WTC11 (cell line): ENCODE results near the gene SIPA1L3. TPM values are rescaled to one million over a fixed set of nuclear protein-coding genes. Genes with fewer than 3 reads are reported as not detected.

ENCODE experiments used
- ATAC-seq: fragments of 200-7000 bp; cut with Tn5 transposase; 2 replicates; pipeline ENCODE4 v1.10.0; 2021; ENCODE audit warnings: mild to moderate bottlenecking, moderate library complexity
- CTCF ChIA-PET: fragments of 300-600 bp; sonication (Branson Sonifier 250); formaldehyde crosslinking; loops from one replicate; lab custom pipeline; 2021; ENCODE audit warnings: antibody characterized with exemption; lab: Charles Lee
- POLR2A ChIA-PET: fragments of 350-600 bp; sonication (Branson Sonifier 250); formaldehyde crosslinking; loops from one replicate; lab custom pipeline; 2021; ENCODE audit warnings: antibody characterized with exemption; lab: Charles Lee
- DNase-seq: peaks from one replicate; pipeline ENCODE4 v3.0.0; 2021; ENCODE audit warnings: low spot score
- H3K27ac Mint-ChIP-seq: 2 replicates; pipeline ENCODE4 v1.8.0; 2021; ENCODE audit warnings: mixed read lengths
- H3K27me3 Mint-ChIP-seq: 2 replicates; pipeline ENCODE4 v1.8.0; 2021; ENCODE audit warnings: low read depth, mild to moderate bottlenecking, moderate library complexity, mixed read lengths
- H3K36me3 Mint-ChIP-seq: 2 replicates; pipeline ENCODE4 v1.8.0; 2021; ENCODE audit warnings: mixed read lengths
- H3K4me1 Mint-ChIP-seq: 2 replicates; pipeline ENCODE4 v1.8.0; 2022; ENCODE audit warnings: mixed read lengths
- H3K4me3 Mint-ChIP-seq: 2 replicates; pipeline ENCODE4 v1.8.0; 2021; ENCODE audit warnings: mild to moderate bottlenecking, moderate library complexity, mixed read lengths
- H3K9me3 Mint-ChIP-seq: 2 replicates; pipeline ENCODE4 v1.8.0; 2021; ENCODE audit warnings: mixed read lengths
- ATF6 ChIP-seq: sonication (generic); formaldehyde crosslinking; IDR thresholded peaks from 2 replicates; pipeline ENCODE4 v1.8.1; 2023; ENCODE audit warnings: mild to moderate bottlenecking, missing genetic modification reagents
- CREB1 ChIP-seq: sonication (generic); formaldehyde crosslinking; IDR thresholded peaks from 2 replicates; pipeline ENCODE4 v1.8.0; 2023; ENCODE audit warnings: mild to moderate bottlenecking, missing genetic modification reagents
- E2F1 ChIP-seq: sonication (generic); formaldehyde crosslinking; IDR thresholded peaks from 2 replicates; pipeline ENCODE4 v1.8.0; 2022; ENCODE audit warnings: mild to moderate bottlenecking, missing genetic modification reagents
- E2F4 ChIP-seq: sonication (generic); formaldehyde crosslinking; IDR thresholded peaks from 2 replicates; pipeline ENCODE4 v1.8.1; 2022; ENCODE audit warnings: low read depth, mild to moderate bottlenecking, moderate library complexity, missing genetic modification reagents, borderline replicate concordance
- ESRRA ChIP-seq: sonication (generic); formaldehyde crosslinking; IDR thresholded peaks from 2 replicates; pipeline ENCODE4 v1.8.1; 2022; ENCODE audit warnings: mild to moderate bottlenecking, missing genetic modification reagents, borderline replicate concordance
- ETV6 ChIP-seq: sonication (generic); formaldehyde crosslinking; IDR thresholded peaks from 2 replicates; pipeline ENCODE4 v1.8.1; 2022; ENCODE audit warnings: mild to moderate bottlenecking, missing genetic modification reagents
- FOXJ3 ChIP-seq: sonication (generic); formaldehyde crosslinking; IDR thresholded peaks from 2 replicates; pipeline ENCODE4 v1.9.0; 2021; ENCODE audit warnings: missing genetic modification reagents, mild to moderate bottlenecking, borderline replicate concordance
- FOXK1 ChIP-seq: sonication (generic); formaldehyde crosslinking; IDR thresholded peaks from 2 replicates; pipeline ENCODE4 v1.8.0; 2022; ENCODE audit warnings: mild to moderate bottlenecking, moderate library complexity, missing genetic modification reagents
- GTF2I ChIP-seq: fragments of 250-450 bp; sonication (Bioruptor Pico); conservative IDR thresholded peaks from 2 replicates; pipeline ENCODE4 v1.4.0; 2021; ENCODE audit warnings: mild to moderate bottlenecking
- HMGA2 ChIP-seq: fragments of 250-450 bp; sonication (Bioruptor Pico); IDR thresholded peaks from 2 replicates; pipeline ENCODE4 v1.4.0; 2021; ENCODE audit warnings: mild to moderate bottlenecking, moderate library complexity
- JAZF1 ChIP-seq: fragments of 250-450 bp; sonication (Bioruptor Pico); IDR thresholded peaks from 2 replicates; pipeline ENCODE4 v1.9.0; 2021; ENCODE audit warnings: moderate library complexity, mild to moderate bottlenecking, inconsistent platforms
- PREB ChIP-seq: sonication (generic); formaldehyde crosslinking; IDR thresholded peaks from 2 replicates; pipeline ENCODE4 v1.8.1; 2022; ENCODE audit warnings: mild to moderate bottlenecking, missing genetic modification reagents, moderate library complexity, borderline replicate concordance
- SOX15 ChIP-seq: fragments of 250-450 bp; sonication (Bioruptor Pico); IDR thresholded peaks from 2 replicates; pipeline ENCODE4 v1.9.0; 2021; ENCODE audit warnings: mild to moderate bottlenecking
- TEAD1 ChIP-seq: sonication (generic); formaldehyde crosslinking; IDR thresholded peaks from 2 replicates; pipeline ENCODE4 v1.8.0; 2022; ENCODE audit warnings: mild to moderate bottlenecking, missing genetic modification reagents
- TEAD4 ChIP-seq: sonication (generic); formaldehyde crosslinking; IDR thresholded peaks from 2 replicates; pipeline ENCODE4 v1.8.0; 2022; ENCODE audit warnings: mild to moderate bottlenecking, missing genetic modification reagents
- TP53 ChIP-seq: sonication (generic); formaldehyde crosslinking; IDR thresholded peaks from 2 replicates; pipeline ENCODE4 v1.8.1; 2023; ENCODE audit warnings: mild to moderate bottlenecking, missing genetic modification reagents
- ZMAT4 ChIP-seq: fragments of 250-450 bp; sonication (Bioruptor Pico); IDR thresholded peaks from 2 replicates; pipeline ENCODE4 v1.9.0; 2021; ENCODE audit warnings: mild to moderate bottlenecking
- ZNF138 ChIP-seq: sonication (generic); formaldehyde crosslinking; conservative IDR thresholded peaks from 2 replicates; pipeline ENCODE4 v1.8.1; 2022; ENCODE audit warnings: mild to moderate bottlenecking, moderate library complexity, missing genetic modification reagents
- ZNF232 ChIP-seq: sonication (generic); formaldehyde crosslinking; IDR thresholded peaks from 2 replicates; pipeline ENCODE4 v1.8.0; 2022; ENCODE audit warnings: mild to moderate bottlenecking, missing genetic modification reagents
- ZNF317 ChIP-seq: sonication (generic); formaldehyde crosslinking; IDR thresholded peaks from 2 replicates; pipeline ENCODE4 v1.8.1; 2023; ENCODE audit warnings: low read depth, mild to moderate bottlenecking, moderate library complexity, missing genetic modification reagents, borderline replicate concordance
- ZNF396 ChIP-seq: fragments of 250-450 bp; sonication (Bioruptor Pico); IDR thresholded peaks from 2 replicates; pipeline ENCODE4 v1.8.0; 2021; ENCODE audit warnings: mild to moderate bottlenecking, moderate library complexity, borderline replicate concordance
- ZNF416 ChIP-seq: fragments of 250-450 bp; sonication (Bioruptor Pico); IDR thresholded peaks from 2 replicates; pipeline ENCODE4 v1.9.0; 2021; ENCODE audit warnings: mild to moderate bottlenecking, inconsistent platforms
- ZNF425 ChIP-seq: fragments of 250-450 bp; sonication (Bioruptor Pico); conservative IDR thresholded peaks from 2 replicates; pipeline ENCODE4 v1.9.0; 2021; ENCODE audit warnings: mild to moderate bottlenecking
- total RNA-seq: library from RNA; stranded (reverse); gene quantifications from 3 replicates; pipeline ENCODE4 v1.2.3, GENCODE V29; 2021

SIPA1L3 gene
- total RNA-seq, 1 experiment from 2014 or later = 41.5 TPM

GRCh38 chr19:37966662-37967231, 59.7 kb downstream of the SIPA1L3 start:
- TF ChIP-seq HMGA2 = no peak
- TF ChIP-seq E2F1 (CRISPR knock-in tag) = no peak
- no peak for TF ChIP-seq ESRRA (CRISPR knock-in tag)
- no peak for TF ChIP-seq ZNF416 (CRISPR knock-in tag)
- no peak for TF ChIP-seq SOX15 (CRISPR knock-in tag)
- Mint-ChIP-seq H3K4me1 (peaks cover 11% of the 10 kb centered on the region), H3K27me3 (no peaks in the 10 kb centered on the region), H3K36me3 (peaks cover 17% of the 10 kb centered on the region), H3K9me3 (peaks cover 20% of the 10 kb centered on the region), H3K4me3 (no peak overlapping the region), H3K27ac (peak overlapping the region; percentile 78)
- ChIA-PET CTCF (interaction anchor here (1.0 kb wide), 1 partner anchor 64 kb away, joined by 3 read pairs; no protein-coding TSS in a partner anchor), POLR2A (no interaction called here)
- ATAC-seq (no peak), DNase-seq (no peak)

- H3K36me3 Mint-ChIP-seq = peaks cover 22% of the 10 kb centered on the region
- 0 out of 2 replicates have a peak overlapping the region, but pooled peaks have one; percentile 26 for H3K27ac Mint-ChIP-seq
- ChIA-PET CTCF (no interaction called here), POLR2A (no interaction called here)
- ATAC-seq = no peak
- TF ChIP-seq TEAD1 (CRISPR knock-in tag) (no peak), FOXJ3 (CRISPR knock-in tag) (no peak), GTF2I (CRISPR knock-in tag) (no peak), CREB1 (CRISPR knock-in tag) (no peak), PREB (no peak), FOXK1 (CRISPR knock-in tag) (no peak), E2F4 (CRISPR knock-in tag) (no peak), E2F1 (CRISPR knock-in tag) (no peak), ZNF138 (CRISPR knock-in tag) (no peak), TEAD4 (CRISPR knock-in tag) (no peak), ZNF425 (CRISPR knock-in tag) (no peak), TP53 (no peak), ATF6 (CRISPR knock-in tag) (no peak), JAZF1 (no peak), ZNF317 (no peak), SOX15 (CRISPR knock-in tag) (no peak), ETV6 (CRISPR knock-in tag) (no peak), ZMAT4 (CRISPR knock-in tag) (no peak), ZNF396 (CRISPR knock-in tag) (no peak), ZNF232 (CRISPR knock-in tag) (no peak)
- no peak for DNase-seq
- H3K4me3 Mint-ChIP-seq = no peak overlapping the region
- no peaks in the 10 kb centered on the region for H3K27me3 Mint-ChIP-seq
- peaks cover 11% of the 10 kb centered on the region for H3K4me1 Mint-ChIP-seq
- peaks cover 26% of the 10 kb centered on the region for H3K9me3 Mint-ChIP-seq
Observed at GRCh38 chr19:37969695-37970094, 62.7 kb downstream of the SIPA1L3 start.
